Fibroblast of skin of left biceps (primary cell): Measurements from ENCODE around the gene DEFB128.
"Not testable (repeated sequence)": the region's sequence is repeated elsewhere in the genome, so short reads cannot be mapped to it uniquely, and the experiment has no call there.

Source experiments
- DNase-seq, 2 experiments: peaks; one replicate each; pipeline ENCODE4 v3.0.0-alpha.2; 2013; ENCODE audit warnings: low read depth in 2 of 2

DEFB128 gene

DNA sequence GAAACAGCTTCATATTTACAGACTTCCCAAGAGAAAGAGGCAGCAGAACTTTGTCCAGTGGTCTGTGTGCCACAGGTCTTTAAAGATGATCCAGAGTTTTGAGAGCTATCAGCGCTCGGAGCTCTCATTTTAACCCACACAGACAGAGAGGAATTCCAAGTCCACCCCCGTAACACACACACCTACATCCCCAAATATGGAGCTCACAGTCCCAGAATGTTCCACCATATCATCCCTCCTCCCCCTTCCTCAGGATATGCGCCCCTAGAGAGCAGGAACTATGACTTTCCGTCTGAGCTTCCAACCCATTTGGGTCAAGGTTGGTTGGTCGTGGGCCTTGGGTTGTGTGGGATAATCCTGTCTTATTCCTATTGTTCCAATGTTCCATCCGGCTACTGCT is at the start of gene DEFB128:
DEFB128 (minus strand) TSS at position 101 of the 400 bp plus-strand sequence; CDS start at position 13, 88 bp downstream.
- no peak for DNase-seq

DNA sequence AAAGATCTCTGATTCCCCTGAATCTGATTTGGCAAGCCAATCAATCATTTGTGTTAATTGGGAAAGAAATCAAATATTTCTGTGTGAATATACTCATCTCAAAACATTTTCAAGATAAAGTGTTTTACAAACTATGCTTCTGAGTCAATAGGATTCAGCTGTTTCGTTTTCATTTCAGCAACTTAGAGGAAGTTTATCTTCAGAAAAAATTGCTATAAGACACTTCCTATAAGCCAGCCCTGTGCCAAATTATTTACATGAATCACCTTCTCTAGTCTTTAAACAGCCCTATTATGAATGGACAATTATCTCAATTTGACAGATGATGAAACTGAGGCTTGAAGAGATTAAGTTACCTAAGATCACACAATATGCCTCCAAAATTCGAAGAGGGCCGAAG is 48.4 kb upstream of the DEFB128 start:
- DNase-seq: no peak

GRCh38 chr20:237489-237888 is 48.0 kb upstream of the DEFB128 start:
- DNase-seq: no peak

DNA sequence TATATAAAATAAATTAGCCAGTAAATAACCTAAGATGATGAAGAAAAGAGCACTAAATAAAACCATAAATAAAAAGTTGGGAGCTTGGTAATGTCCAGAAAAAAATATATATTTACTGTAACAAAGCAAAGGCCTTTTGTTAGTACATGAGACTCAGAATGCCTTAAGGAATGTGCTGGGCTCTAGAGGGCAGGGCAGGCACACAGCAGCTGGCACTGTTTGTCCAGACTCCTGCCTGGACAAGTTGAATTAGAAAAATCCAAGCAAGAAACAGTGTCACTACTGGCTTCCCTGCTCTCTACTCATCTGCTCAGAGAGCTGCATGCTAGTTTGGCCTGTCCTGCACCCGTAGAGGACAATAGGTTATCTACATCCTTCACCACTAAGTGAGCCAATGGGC is 46.4 kb upstream of the DEFB128 start:
- no peak for DNase-seq

DNA sequence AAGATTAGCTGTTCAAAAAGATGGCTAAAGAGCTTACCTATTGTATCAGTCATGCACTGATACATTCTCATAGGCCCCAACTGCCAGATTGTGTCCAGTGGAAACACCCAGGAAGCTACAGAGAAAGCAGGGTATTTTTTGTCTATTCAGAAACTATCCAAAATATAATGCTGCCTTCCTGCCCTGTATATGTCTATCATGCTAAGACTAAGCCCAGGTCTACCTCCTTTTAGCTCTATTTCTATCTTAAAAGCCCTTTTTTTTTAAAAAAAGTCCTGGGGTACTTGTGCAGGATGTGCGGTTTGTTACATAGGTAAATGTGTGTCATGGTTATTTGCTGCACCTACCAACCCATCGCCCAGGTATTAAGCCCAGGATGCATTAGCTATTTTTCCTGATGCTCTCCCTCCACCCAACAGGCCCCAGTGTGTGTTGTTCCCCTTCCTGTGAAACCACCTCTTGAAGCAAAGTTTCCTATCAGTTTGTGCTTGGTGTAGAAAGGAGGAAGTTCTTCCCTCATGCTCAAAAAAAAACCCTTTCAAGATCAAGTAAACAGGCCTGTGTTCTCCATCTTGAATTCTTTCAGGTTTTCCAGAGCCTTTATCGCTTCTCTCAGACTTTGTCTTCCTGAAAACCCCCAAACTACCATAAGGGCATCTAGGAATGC is 38.1 kb upstream of the DEFB128 start:
- DNase-seq: no peak

GRCh38 chr20:226958-227357 is 37.4 kb upstream of the DEFB128 start, which contains the start of gene DEFB129:
DEFB129 (plus strand) TSS chr20:227258; CDS start chr20:227289, 31 bp downstream.
- DNase-seq: no peak

DNA sequence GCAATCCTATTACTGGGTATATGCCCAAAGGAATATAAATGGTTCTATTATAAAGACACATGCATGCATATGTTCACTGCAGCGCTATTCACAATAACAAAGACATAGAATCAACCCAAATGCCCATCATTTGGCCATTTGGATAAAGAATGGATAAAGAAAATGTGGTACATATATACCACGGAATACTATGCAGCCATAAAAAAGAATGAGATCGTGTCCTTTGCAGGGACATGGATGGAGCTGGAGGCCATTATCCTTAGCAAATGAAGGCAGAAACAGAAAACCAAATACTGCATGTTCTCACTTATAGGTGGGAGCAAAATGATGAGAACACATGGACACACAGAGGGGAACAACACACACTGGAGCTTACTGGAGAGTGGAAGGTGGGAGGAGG is 36.4 kb upstream of the DEFB128 start:
- DNase-seq: not testable (repeated sequence)

DNA sequence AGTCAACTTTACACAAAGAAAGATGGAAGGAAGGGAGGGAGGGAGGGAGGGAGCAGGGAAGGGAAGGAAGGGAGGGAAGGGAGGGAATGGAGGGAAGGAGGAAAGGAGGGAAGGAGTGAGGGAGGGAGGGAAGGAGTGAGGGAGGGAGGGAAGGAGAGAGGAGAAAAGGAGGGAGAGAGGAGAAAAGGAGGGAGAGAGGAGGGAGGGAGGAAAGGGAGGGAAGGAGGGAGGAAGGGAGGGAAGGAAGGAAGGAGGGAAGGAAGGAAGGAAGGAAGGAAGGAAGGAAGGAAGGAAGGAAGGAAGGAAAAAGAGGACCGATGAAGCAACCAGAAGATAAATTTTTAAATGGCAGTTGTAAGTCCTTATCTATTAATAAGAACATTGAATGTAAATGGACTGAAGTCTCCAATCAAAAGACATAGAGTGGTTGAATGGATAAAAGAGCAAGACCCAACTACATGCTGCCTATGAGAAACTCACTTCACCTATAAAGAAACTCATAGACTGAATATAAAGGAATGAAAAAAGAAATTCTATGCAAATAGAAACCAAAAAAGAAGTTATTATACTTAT is 31.8 kb upstream of the DEFB128 start:
- DNase-seq: no peak

- DNase-seq: no peak
These were observed 30.0 kb upstream of the DEFB128 start for GRCh38 chr20:219290-220115.

DNA sequence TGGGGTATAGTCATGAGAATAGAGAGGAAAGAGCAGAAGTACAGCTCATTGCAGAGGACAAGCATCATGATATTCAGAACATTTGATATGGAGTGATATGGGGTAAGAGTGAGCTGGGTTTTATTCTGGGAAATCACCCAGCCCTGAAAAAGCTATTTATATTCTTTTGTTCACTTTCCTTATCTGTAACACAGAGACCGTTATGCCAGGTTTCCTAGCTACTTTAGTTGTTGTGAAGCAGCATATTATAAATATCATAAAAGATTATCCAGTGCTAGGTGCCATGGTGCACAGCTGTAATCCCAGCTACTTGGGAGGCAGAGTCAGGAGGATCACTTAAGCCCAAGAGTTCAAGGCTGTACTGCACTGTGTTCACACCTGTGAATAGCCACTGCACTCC is 27.8 kb upstream of the DEFB128 start:
- DNase-seq: no peak

DNA sequence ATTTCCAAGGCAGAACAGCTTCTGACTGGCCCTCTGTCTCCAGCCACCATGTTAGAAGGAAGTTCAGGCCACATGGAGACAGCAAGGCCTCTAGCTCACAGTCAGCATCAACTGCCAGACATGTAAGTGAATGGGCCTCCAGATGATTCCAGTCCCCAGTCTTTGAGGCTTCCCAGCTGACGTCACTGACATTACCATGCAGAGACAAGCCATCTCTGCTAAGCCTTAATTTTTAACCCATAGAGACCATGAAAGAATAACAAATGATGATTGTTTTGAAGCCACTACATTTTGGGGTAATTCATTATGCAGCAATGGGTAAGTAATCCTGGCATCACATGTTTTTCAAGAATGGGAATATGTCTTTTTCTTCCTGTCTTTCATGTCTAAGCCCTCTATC is 26.3 kb upstream of the DEFB128 start:
- no peak for DNase-seq

DNA sequence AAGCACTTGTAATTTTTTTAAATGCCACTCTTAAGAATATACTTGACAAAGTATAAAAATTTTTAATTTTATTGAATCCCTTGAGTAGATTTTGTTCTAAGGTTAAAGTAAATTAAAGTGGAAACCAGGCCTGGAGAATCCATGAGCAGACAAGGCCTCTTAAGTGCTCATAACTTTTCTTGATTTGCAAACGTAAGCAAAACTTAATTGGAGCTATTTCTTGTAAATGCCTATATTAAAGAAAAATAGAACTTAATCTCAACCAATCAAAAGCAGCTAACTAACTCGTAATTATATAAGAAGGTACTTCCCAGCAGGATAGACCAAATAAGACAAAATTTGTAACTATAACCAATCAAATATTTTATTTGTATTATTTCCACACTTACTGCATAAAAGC is 24.9 kb upstream of the DEFB128 start:
- no peak for DNase-seq

DNA sequence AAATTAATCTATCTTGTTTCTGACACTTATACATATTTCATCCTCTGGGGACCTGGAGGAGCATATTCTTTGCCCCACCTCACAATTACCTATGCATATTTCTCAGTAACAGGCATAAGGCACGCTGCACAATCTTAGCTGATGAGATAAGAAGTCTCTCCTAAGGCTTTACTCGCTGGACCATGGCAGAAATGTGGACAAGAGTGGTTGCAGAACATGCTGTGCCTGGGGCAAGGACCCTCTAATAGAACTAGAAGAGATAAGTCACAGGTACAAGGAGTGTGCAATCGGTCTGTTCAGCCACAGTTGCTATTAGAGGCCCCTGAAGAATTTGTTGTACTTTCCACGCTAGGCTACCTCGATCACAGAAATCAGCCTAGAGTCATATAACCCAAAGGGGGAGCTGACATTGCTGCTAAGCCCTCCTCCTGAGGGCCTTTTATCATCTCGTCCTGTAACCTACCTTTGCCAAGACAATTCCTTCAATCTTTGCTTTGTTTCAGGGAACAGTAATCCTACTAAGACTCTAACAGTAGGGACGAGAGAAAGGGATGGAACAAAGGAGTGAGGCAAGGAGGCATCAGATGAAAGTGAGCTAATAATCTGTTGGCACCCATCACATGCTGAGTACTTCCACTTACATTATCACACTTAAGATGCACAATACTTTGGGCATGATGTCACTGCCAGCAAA is 21.4 kb upstream of the DEFB128 start:
- no peak for DNase-seq

GRCh38 chr20:208942-209566 is 19.5 kb upstream of the DEFB128 start:
- DNase-seq: peak; percentile 31 to 32

DNA sequence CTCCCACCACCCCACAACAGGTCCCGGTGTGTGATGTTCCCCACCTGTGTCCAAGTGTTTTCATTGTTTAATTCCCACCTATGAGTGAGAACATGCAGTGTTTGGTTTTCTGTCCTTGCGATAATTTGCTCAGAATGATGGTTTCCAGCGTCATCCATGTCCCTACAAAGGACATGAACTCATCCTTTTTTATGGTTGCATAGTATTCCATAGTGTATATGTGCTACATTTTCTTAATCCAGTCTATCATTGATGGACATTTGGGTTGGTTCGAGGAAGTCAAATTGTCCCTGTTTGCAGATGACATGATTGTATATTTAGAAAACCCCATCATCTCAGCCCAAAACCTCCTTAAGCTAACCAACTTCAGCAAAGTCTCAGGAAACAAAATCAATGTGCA is 14.1 kb upstream of the DEFB128 start:
- DNase-seq: not testable (repeated sequence)

DNA sequence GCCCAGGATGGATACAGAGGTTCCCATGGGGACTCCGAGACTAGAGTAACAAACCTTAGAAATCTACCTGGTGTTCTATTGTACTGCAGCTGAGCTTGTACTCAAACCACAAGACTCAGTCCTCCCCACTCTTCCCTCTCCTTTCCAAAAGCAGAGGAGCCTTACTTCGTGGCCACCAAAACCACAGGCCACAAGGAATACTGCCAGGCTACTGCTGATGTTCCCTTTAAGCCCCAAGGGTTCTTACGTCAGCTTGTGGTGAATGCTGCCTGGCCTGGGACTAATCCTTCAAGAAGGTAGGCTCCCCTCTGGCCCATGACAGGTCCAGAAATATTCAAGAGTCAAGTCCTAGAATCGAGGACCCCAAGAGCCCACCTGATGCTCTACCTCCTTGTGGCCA is 10.5 kb upstream of the DEFB128 start:
- no peak for DNase-seq

- no peak for DNase-seq
These were observed 8.7 kb upstream of the DEFB128 start for GRCh38 chr20:198225-198624.

DNA sequence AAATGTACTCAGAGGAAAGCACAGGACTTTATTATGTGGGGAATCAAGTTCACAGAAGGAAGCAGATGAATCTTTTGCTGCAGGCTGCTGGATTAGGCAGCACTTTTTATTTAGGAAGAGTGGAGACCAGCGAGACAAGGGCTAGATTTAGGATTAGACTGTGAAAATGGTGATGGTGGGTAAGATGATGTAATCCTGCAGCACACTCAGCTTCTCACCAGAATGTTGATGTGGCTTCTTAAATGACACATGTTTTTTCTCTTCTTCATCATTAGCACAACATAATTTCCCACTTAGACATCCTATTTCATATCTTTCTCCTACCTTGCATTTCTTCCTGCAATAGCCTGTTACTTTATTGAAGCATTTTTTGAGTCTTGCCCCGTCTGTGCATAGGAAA is 1.8 kb downstream of the DEFB128 start:
- DNase-seq: no peak

- no peak for DNase-seq
These were observed 5.2 kb downstream of the DEFB128 start for GRCh38 chr20:184288-184687.

DNA sequence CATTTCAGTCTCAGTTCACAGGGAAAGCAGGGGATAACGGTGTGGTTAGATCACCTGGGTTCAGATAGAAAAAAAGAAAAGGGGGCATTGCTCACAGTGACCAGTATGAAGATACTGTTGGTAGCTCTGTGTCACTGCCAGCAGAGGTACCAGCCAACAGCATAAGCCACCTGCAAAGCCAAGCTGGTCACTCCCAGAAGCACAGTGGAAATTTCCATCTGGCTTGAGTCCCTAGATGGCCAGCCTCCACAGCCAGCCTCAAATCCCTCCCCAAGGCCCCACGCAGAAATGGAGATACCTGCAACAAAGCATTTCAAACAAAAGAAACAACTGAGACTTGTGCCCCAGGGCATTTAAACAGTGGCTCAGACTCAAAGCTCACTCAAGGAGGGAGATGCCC is 20.6 kb downstream of the DEFB128 start:
- no peak for DNase-seq

GRCh38 chr20:164618-165017 is 24.9 kb downstream of the DEFB128 start:
- DNase-seq: no peak

DNA sequence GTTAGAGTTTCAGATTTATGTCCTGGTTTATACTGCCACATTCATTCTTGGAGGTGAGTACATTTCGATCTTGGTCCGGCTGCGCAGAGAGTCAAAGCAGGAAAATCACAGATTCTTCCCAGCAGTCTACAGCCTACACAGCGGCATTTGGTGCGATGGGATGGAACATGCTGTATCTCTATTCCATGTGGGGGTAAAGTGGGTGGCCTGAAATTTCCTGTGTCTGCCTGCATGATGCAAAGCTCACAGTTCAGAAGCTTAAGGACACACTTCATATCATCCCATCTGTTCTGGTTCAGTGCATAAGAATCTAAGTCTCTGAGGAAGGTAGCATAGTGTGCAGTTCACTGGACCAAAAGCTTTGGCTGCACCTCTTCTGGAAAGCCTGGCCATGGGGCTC is 32.4 kb downstream of the DEFB128 start, which contains the start of gene DEFB127:
DEFB127 (plus strand) TSS at position 301 of the 400 bp plus-strand sequence; CDS start at position 392, 91 bp downstream.
- DNase-seq: no peak
